ENCODE measurements around the gene RFTN1. TPM values are rescaled to one million over a fixed set of nuclear protein-coding genes. Genes with fewer than 3 reads are reported as not detected.
A peak's percentile ranks its signal among the peaks of the same experiment; 100 is the strongest.

The RFTN1 gene
- total RNA-seq, 2 experiments from 2014 or later = 59.9 to 63.4 TPM

DNA sequence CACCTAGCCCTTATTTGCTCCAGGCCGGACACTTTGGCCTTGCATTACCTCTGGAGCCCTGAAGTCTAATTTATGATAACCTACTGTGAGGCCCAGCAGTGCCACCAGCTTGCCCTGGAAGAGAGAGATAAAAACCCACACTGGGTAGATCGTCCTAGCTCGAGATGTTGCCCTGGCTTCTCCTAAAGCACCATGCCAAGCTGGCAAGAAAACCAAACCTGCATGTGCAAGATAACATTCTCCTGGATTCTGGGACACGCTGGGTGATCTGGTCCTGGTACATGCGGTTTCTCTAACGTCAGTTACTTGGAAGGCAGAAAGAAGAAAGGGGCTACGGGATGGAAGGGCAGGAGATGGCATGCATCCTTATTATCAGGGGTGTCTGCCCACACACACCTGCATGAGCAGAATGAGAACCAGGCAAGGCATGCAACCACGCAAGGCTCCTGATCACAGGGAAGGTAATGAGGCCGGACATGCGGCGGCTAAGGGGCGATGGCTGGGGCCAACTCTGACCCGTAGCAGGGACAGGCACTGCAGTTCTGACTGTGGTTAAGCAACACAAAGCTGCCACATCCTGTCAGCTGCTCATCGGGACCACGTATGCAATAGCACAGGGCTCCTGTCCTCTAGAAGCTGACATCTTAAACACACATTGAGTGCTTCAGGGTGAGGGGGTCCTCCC is 175.5 kb downstream of the RFTN1 start:
- DNase-seq (peak; percentile 85), ATAC-seq (peak; percentile 89)
- ChIA-PET CTCF (interaction anchor here (0.7 to 2.8 kb wide), 13 partner anchors 13 to 215 kb away, joined by 3 to 14 read pairs (median 4); no protein-coding TSS in a partner anchor), POLR2A (interaction anchor here (0.8 to 1.3 kb wide), 6 partner anchors 15 to 49 kb away, joined by 3 to 5 read pairs (median 3); no protein-coding TSS in a partner anchor)
- Mint-ChIP-seq H3K27ac (peak overlapping the region; percentile 90), H3K9me3 (ENCODE audit: insufficient read depth) (no peaks in the 10 kb centered on the region), H3K27me3 (ENCODE audit: low read depth) (no peaks in the 10 kb centered on the region), H3K4me1 (ENCODE audit: low read depth) (peaks cover 47% of the 10 kb centered on the region), H3K36me3 (ENCODE audit: low read depth) (peaks cover 76% of the 10 kb centered on the region), H3K4me3 (peak overlapping the region; percentile 46)

DNA sequence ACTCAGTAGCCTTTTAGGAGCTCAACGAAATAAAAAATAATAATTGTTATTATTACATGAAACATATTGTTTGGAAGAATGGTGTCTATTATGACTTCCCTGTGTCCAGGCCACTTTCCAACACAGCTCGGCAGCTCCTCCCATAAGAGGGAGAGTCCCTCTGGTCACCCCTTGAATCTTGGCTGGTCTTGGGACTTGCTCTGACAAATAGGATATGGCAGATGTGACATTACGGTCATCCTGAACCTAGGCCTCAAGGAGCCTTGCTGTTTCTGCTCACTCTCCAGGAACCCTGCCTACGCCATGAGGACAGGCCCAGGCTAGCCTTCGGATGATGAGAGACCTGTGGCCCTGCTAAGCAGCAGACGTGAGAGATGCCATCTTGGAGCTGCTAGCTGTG is 176.7 kb downstream of the RFTN1 start:
- ChIA-PET POLR2A (interaction anchor here (1.1 kb wide), 2 partner anchors 11 to 51 kb away, joined by 3 to 5 read pairs; no protein-coding TSS in a partner anchor), CTCF (interaction anchor here (1.0 to 2.8 kb wide), 4 partner anchors 17 to 213 kb away, joined by 3 to 14 read pairs (median 4); no protein-coding TSS in a partner anchor)
- H3K4me3 Mint-ChIP-seq = no peak overlapping the region
- H3K36me3 Mint-ChIP-seq (ENCODE audit: low read depth) = peaks cover 79% of the 10 kb centered on the region
- no peaks in the 10 kb centered on the region for H3K27me3 Mint-ChIP-seq (ENCODE audit: low read depth)
- H3K4me1 Mint-ChIP-seq (ENCODE audit: low read depth) = peaks cover 47% of the 10 kb centered on the region
- peaks cover 4% of the 10 kb centered on the region for H3K9me3 Mint-ChIP-seq (ENCODE audit: insufficient read depth)
- peak overlapping the region; percentile 54 for H3K27ac Mint-ChIP-seq
- ATAC-seq (no peak), DNase-seq (no peak)

GRCh38 chr3:16335772-16336645 is 177.5 kb downstream of the RFTN1 start:
- no peak for ATAC-seq
- Mint-ChIP-seq H3K36me3 (ENCODE audit: low read depth) (peaks cover 84% of the 10 kb centered on the region), H3K4me1 (ENCODE audit: low read depth) (peaks cover 47% of the 10 kb centered on the region), H3K27ac (peak overlapping the region; percentile 56), H3K4me3 (no peak overlapping the region), H3K9me3 (ENCODE audit: insufficient read depth) (peaks cover 10% of the 10 kb centered on the region), H3K27me3 (ENCODE audit: low read depth) (no peaks in the 10 kb centered on the region)
- CTCF ChIA-PET = interaction anchor here (1.0 to 1.4 kb wide), 3 partner anchors 16 to 214 kb away, joined by 3 read pairs; no protein-coding TSS in a partner anchor
- POLR2A ChIA-PET = interaction anchor here (1.1 kb wide), 2 partner anchors 10 to 50 kb away, joined by 3 to 5 read pairs; no protein-coding TSS in a partner anchor
- no peak for DNase-seq

DNA sequence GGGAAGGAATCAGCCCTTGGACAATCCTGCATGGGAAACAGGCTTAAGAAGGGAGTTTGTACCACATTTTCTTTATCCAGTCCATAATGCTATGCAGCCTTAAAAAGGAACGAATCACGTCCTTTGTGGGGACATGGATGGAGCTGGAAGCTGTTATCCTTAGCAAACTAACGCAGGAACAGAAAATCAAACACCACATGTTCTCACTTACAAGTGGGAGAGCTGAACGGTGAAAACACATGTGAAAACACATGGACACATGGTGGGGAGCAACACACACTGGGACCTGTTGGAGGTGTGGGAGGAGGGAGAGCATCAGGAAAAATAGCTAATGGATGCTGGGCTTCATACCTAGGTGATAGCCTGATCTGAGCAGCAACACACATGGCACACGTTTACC is 178.2 kb downstream of the RFTN1 start:
- Mint-ChIP-seq H3K4me1 (ENCODE audit: low read depth) (peaks cover 46% of the 10 kb centered on the region), H3K27ac (peak overlapping the region; percentile 56), H3K9me3 (ENCODE audit: insufficient read depth) (peaks cover 15% of the 10 kb centered on the region), H3K36me3 (ENCODE audit: low read depth) (peaks cover 86% of the 10 kb centered on the region), H3K27me3 (ENCODE audit: low read depth) (no peaks in the 10 kb centered on the region), H3K4me3 (no peak overlapping the region)
- DNase-seq (no peak), ATAC-seq (no peak)
- ChIA-PET POLR2A (no interaction called here), CTCF (interaction anchor here (1.2 kb wide), 1 partner anchor 16 kb away, joined by 3 read pairs; no protein-coding TSS in a partner anchor)

GRCh38 chr3:16334909-16335308 is 178.6 kb downstream of the RFTN1 start:
- H3K9me3 Mint-ChIP-seq (ENCODE audit: insufficient read depth) = peaks cover 19% of the 10 kb centered on the region
- ChIA-PET POLR2A (no interaction called here), CTCF (interaction anchor here (1.2 kb wide), 1 partner anchor 16 kb away, joined by 3 read pairs; no protein-coding TSS in a partner anchor)
- H3K27ac Mint-ChIP-seq = peak overlapping the region; percentile 72
- ATAC-seq (no peak), DNase-seq (no peak)
- H3K27me3 Mint-ChIP-seq (ENCODE audit: low read depth) = no peaks in the 10 kb centered on the region
- H3K4me3 Mint-ChIP-seq = no peak overlapping the region
- H3K4me1 Mint-ChIP-seq (ENCODE audit: low read depth) = peaks cover 45% of the 10 kb centered on the region
- peaks cover 86% of the 10 kb centered on the region for H3K36me3 Mint-ChIP-seq (ENCODE audit: low read depth)

GRCh38 chr3:16332904-16333426 is 180.5 kb downstream of the RFTN1 start:
- H3K4me1 Mint-ChIP-seq (ENCODE audit: low read depth) = peaks cover 29% of the 10 kb centered on the region
- H3K36me3 Mint-ChIP-seq (ENCODE audit: low read depth) = peaks cover 82% of the 10 kb centered on the region
- no peaks in the 10 kb centered on the region for H3K27me3 Mint-ChIP-seq (ENCODE audit: low read depth)
- peak overlapping the region; percentile 54 for H3K27ac Mint-ChIP-seq
- no peak overlapping the region for H3K4me3 Mint-ChIP-seq
- peaks cover 20% of the 10 kb centered on the region for H3K9me3 Mint-ChIP-seq (ENCODE audit: insufficient read depth)
- ChIA-PET POLR2A (no interaction called here), CTCF (interaction anchor here (0.7 to 2.0 kb wide), 4 partner anchors 14 to 89 kb away, joined by 3 to 8 read pairs (median 4); no protein-coding TSS in a partner anchor)
- no peak for ATAC-seq
- no peak for DNase-seq

DNA sequence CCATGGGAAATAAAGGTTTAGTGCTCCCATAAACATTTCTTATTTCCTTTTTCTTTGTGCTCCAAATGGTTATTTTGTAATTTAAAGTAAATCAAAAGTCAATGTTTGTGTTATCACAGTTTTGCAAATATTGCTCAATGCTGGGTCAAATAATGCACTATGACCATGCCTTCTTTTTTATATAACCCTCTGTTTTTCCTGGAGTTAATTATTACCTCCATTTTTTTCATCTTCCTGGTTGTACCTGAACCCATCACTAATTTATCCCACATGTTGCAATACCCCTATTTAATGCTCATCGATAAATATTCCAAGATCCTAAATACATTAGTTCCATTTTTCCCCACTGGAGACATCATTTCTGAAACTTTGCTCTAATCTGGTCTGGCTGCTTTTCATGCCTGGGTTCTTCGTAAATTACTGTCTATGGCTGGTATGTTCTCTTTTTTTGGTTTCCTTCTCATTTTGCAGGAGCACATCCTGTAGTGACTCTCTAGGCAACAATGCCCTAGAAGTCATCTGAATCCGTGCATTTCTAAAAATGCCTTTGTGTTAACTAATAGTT is 182.1 kb downstream of the RFTN1 start:
- peaks cover 20% of the 10 kb centered on the region for H3K9me3 Mint-ChIP-seq (ENCODE audit: insufficient read depth)
- no peak overlapping the region for H3K27ac Mint-ChIP-seq
- ChIA-PET CTCF (no interaction called here), POLR2A (no interaction called here)
- no peaks in the 10 kb centered on the region for H3K27me3 Mint-ChIP-seq (ENCODE audit: low read depth)
- ATAC-seq = no peak
- no peak for DNase-seq
- H3K4me1 Mint-ChIP-seq (ENCODE audit: low read depth) = peaks cover 22% of the 10 kb centered on the region
- H3K4me3 Mint-ChIP-seq = no peak overlapping the region
- H3K36me3 Mint-ChIP-seq (ENCODE audit: low read depth) = peaks cover 86% of the 10 kb centered on the region

DNA sequence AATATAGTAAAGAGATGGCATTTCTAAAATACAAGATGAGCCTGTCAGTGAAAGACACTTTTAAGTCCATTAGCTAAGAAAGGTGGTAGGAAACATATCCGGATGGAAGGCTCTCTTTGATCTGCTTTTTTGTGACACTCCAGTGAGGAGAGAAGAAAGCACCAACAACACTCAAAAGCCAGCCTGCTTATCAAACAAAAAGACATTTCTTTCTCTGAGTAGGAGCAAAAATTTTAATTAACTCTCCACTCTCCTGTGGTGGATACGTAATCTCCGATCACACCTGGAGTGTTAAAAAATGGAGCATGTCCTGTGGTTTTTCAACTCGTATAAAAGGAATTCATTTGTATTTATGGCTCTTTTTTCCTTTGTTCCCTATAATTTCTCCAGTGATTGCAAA is 183.1 kb downstream of the RFTN1 start:
- no peak overlapping the region for H3K4me3 Mint-ChIP-seq
- H3K4me1 Mint-ChIP-seq (ENCODE audit: low read depth) = peaks cover 21% of the 10 kb centered on the region
- POLR2A ChIA-PET = no interaction called here
- DNase-seq (no peak), ATAC-seq (no peak)
- peaks cover 20% of the 10 kb centered on the region for H3K9me3 Mint-ChIP-seq (ENCODE audit: insufficient read depth)
- peak overlapping the region; percentile 37 for H3K27ac Mint-ChIP-seq
- CTCF ChIA-PET = interaction anchor here (0.8 to 1.4 kb wide), 2 partner anchors 40 to 63 kb away, joined by 3 read pairs; no protein-coding TSS in a partner anchor
- no peaks in the 10 kb centered on the region for H3K27me3 Mint-ChIP-seq (ENCODE audit: low read depth)
- H3K36me3 Mint-ChIP-seq (ENCODE audit: low read depth) = peaks cover 84% of the 10 kb centered on the region

GRCh38 chr3:16329826-16330129 is 183.7 kb downstream of the RFTN1 start:
- ATAC-seq (no peak), DNase-seq (no peak)
- Mint-ChIP-seq H3K36me3 (ENCODE audit: low read depth) (peaks cover 84% of the 10 kb centered on the region), H3K4me1 (ENCODE audit: low read depth) (peaks cover 22% of the 10 kb centered on the region), H3K27me3 (ENCODE audit: low read depth) (no peaks in the 10 kb centered on the region), H3K27ac (no peak overlapping the region), H3K4me3 (no peak overlapping the region), H3K9me3 (ENCODE audit: insufficient read depth) (peaks cover 20% of the 10 kb centered on the region)
- POLR2A ChIA-PET = no interaction called here
- CTCF ChIA-PET = interaction anchor here (0.8 to 1.4 kb wide), 2 partner anchors 40 to 62 kb away, joined by 3 read pairs; no protein-coding TSS in a partner anchor

DNA sequence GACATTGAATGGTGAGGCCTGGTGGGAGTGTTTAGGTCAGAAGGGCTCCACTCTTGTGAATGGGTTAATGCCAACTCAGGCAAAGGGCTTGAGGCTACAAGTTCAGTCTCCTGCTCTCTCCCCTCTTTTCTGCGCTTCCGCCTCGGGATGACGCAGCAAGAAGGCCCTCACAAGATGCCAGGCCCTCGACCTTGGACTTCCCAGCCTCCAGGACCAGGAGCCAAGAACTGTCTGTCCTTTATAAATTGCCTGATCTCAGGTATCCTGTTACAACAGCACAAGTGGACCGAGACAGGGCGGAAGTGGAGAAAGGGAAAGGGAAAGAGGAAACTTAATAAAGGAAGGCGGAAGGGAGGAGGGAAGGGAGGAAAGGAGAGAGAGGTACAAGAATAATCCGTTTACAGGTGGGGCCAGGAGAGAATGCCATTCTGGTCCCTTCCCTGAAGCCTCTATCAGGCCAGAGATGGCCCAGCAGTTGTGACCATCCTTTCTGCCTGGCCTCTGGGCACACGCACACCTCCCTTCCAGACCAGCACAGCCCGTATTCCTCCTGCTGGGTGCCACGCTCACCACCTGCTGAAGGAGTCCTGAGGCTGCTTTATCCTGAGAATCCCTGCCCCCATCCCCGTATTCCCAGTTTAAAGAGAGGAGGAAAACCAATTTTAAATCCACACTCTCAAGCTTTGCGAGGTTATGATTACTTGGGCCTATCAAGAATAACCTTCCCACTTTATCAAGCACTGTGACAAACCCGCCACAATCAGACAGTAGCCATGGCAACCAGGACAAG is 184.3 kb downstream of the RFTN1 start:
- Mint-ChIP-seq H3K4me3 (no peak overlapping the region), H3K27ac (peak overlapping the region; percentile 3), H3K27me3 (ENCODE audit: low read depth) (no peaks in the 10 kb centered on the region), H3K9me3 (ENCODE audit: insufficient read depth) (peaks cover 20% of the 10 kb centered on the region), H3K4me1 (ENCODE audit: low read depth) (peaks cover 22% of the 10 kb centered on the region), H3K36me3 (ENCODE audit: low read depth) (peaks cover 83% of the 10 kb centered on the region)
- ChIA-PET POLR2A (no interaction called here), CTCF (interaction anchor here (0.8 to 1.4 kb wide), 2 partner anchors 39 to 61 kb away, joined by 3 read pairs; no protein-coding TSS in a partner anchor)
- no peak for ATAC-seq
- DNase-seq = no peak

- H3K27ac Mint-ChIP-seq = peak overlapping the region; percentile 52
Measured at GRCh38 chr3:16328124-16328523, 185.4 kb downstream of the RFTN1 start.

More at GRCh38 chr3:16328124-16328523, 185.4 kb downstream of the RFTN1 start:
- peaks cover 84% of the 10 kb centered on the region for H3K36me3 Mint-ChIP-seq (ENCODE audit: low read depth)
- H3K4me3 Mint-ChIP-seq = no peak overlapping the region
- ChIA-PET CTCF (no interaction called here), POLR2A (no interaction called here)
- ATAC-seq (no peak), DNase-seq (no peak)
- peaks cover 20% of the 10 kb centered on the region for H3K9me3 Mint-ChIP-seq (ENCODE audit: insufficient read depth)
- no peaks in the 10 kb centered on the region for H3K27me3 Mint-ChIP-seq (ENCODE audit: low read depth)
- H3K4me1 Mint-ChIP-seq (ENCODE audit: low read depth) = peaks cover 23% of the 10 kb centered on the region
